ENCODE measurements around the gene ARHGEF11.

ARHGEF11 gene

GRCh38 chr1:157050836-157051235, 5.3 kb upstream of the ARHGEF11 start:
- Histone ChIP-seq H2AFZ (ENCODE audit: low read depth) (no peak overlapping the region), H3K27ac (no peak overlapping the region)
- TF ChIP-seq CTCF (conservative IDR thresholded peaks at IDR 0.05; ENCODE audit: low read depth, low read length): no peak

GRCh38 chr1:157047062-157047410, 1.5 kb upstream of the ARHGEF11 start:
- H3K27ac ChIP-seq: no peak overlapping the region
- TF ChIP-seq CTCF (conservative IDR thresholded peaks at IDR 0.05; ENCODE audit: low read depth, low read length): no peak
- H4K20me1 ChIP-seq (ENCODE audit: insufficient read depth): no peaks in the 10 kb centered on the region
- no peaks in the 10 kb centered on the region for H3K36me3 ChIP-seq (ENCODE audit: insufficient read depth)
- no peak overlapping the region for H3K4me2 ChIP-seq
- peaks cover 7% of the 10 kb centered on the region; the same call in 1 of the 2 replicates for H3K79me2 ChIP-seq (ENCODE audit: insufficient read depth, low read depth)
- peak overlapping the region; percentile 14 for H3K4me3 ChIP-seq (IDR thresholded peaks at IDR 0.05; ENCODE audit: insufficient read depth, low read depth, low read length)
- H3K27me3 ChIP-seq (ENCODE audit: insufficient read depth, low read depth): no peaks in the 10 kb centered on the region
- peaks cover 29% of the 10 kb centered on the region for H3K4me1 ChIP-seq (ENCODE audit: low read depth, poor library complexity, severe bottlenecking)
- no peak overlapping the region for H2AFZ ChIP-seq (ENCODE audit: low read depth)
- H3K9ac ChIP-seq: no peak overlapping the region

More at GRCh38 chr1:157050836-157051235, 5.3 kb upstream of the ARHGEF11 start:
- H4K20me1 ChIP-seq (ENCODE audit: insufficient read depth): no peaks in the 10 kb centered on the region
- no peaks in the 10 kb centered on the region for H3K36me3 ChIP-seq (ENCODE audit: insufficient read depth)
- H3K4me2 ChIP-seq: no peak overlapping the region
- H3K9ac ChIP-seq: no peak overlapping the region
- no peaks in the 10 kb centered on the region for H3K27me3 ChIP-seq (ENCODE audit: insufficient read depth, low read depth)
- H3K4me1 ChIP-seq (ENCODE audit: low read depth, poor library complexity, severe bottlenecking): peaks cover 6% of the 10 kb centered on the region
- no peaks in the 10 kb centered on the region for H3K79me2 ChIP-seq (ENCODE audit: insufficient read depth, low read depth)
- no peak overlapping the region for H3K4me3 ChIP-seq (IDR thresholded peaks at IDR 0.05; ENCODE audit: insufficient read depth, low read depth, low read length)

GRCh38 chr1:157044326-157044725, 1.2 kb downstream of the ARHGEF11 start:
- Histone ChIP-seq H3K4me1 (ENCODE audit: low read depth, poor library complexity, severe bottlenecking) (peaks cover 45% of the 10 kb centered on the region), H3K27me3 (ENCODE audit: insufficient read depth, low read depth) (no peaks in the 10 kb centered on the region), H4K20me1 (ENCODE audit: insufficient read depth) (no peaks in the 10 kb centered on the region), H2AFZ (ENCODE audit: low read depth) (no peak overlapping the region), H3K36me3 (ENCODE audit: insufficient read depth) (no peaks in the 10 kb centered on the region), H3K4me2 (peak overlapping the region; percentile 76), H3K9ac (peak overlapping the region; percentile 80; the same call in 1 of the 2 replicates), H3K27ac (0 out of 2 replicates have a peak overlapping the region, but pooled peaks have one; percentile 52), H3K4me3 (IDR thresholded peaks at IDR 0.05; ENCODE audit: insufficient read depth, low read depth, low read length) (peak overlapping the region; percentile 88), H3K79me2 (ENCODE audit: insufficient read depth, low read depth) (peaks cover 7% of the 10 kb centered on the region; the same call in 1 of the 2 replicates)
- TF ChIP-seq CTCF (conservative IDR thresholded peaks at IDR 0.05; ENCODE audit: low read depth, low read length): no peak

- TF ChIP-seq CTCF (conservative IDR thresholded peaks at IDR 0.05; ENCODE audit: low read depth, low read length): no peak
- Histone ChIP-seq H3K4me3 (IDR thresholded peaks at IDR 0.05; ENCODE audit: insufficient read depth, low read depth, low read length) (no peak overlapping the region), H3K36me3 (ENCODE audit: insufficient read depth) (no peaks in the 10 kb centered on the region), H3K4me1 (ENCODE audit: low read depth, poor library complexity, severe bottlenecking) (peaks cover 48% of the 10 kb centered on the region), H3K9ac (no peak overlapping the region), H3K27me3 (ENCODE audit: insufficient read depth, low read depth) (no peaks in the 10 kb centered on the region), H3K79me2 (ENCODE audit: insufficient read depth, low read depth) (peaks cover 7% of the 10 kb centered on the region; the same call in 1 of the 2 replicates), H4K20me1 (ENCODE audit: insufficient read depth) (no peaks in the 10 kb centered on the region), H2AFZ (ENCODE audit: low read depth) (no peak overlapping the region), H3K4me2 (peak overlapping the region; percentile 76; the same call in 1 of the 2 replicates), H3K27ac (no peak overlapping the region)
These were observed 1.9 kb downstream of the ARHGEF11 start for GRCh38 chr1:157043685-157044084.
